ENCODE data around the gene SLC51B. TPM values are rescaled to one million over a fixed set of nuclear protein-coding genes. Genes with fewer than 3 reads are reported as not detected.

Gene SLC51B
- total RNA-seq, 1 donor from 2014 or later = not detected

DNA sequence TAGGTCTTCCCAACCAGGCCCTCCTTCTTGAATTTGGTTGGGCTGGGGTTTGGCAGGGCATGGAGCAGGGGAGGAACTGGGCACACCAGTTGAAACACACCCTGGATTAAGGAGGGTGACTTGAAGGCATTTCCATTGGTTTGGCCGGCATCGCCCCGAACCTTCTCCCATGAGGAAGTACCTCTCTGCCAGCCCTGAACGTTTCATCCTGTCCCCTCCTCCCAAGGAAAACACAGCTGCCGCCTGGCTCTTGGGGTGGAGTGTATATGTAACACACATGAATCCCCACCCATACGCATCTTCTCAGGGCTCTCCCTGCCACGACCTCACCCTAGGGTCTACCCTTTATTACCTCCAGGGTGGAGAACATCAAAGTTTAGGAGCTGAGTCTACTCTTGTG, 55.3 kb downstream of the SLC51B start:
- H3K27me3 Mint-ChIP-seq (ENCODE audit: unreplicated experiment) = no peaks in the 10 kb centered on the region
- DNase-seq (ENCODE audit: extremely low spot score, unreplicated experiment) = no peak
- TF ChIP-seq, protein P1, sequence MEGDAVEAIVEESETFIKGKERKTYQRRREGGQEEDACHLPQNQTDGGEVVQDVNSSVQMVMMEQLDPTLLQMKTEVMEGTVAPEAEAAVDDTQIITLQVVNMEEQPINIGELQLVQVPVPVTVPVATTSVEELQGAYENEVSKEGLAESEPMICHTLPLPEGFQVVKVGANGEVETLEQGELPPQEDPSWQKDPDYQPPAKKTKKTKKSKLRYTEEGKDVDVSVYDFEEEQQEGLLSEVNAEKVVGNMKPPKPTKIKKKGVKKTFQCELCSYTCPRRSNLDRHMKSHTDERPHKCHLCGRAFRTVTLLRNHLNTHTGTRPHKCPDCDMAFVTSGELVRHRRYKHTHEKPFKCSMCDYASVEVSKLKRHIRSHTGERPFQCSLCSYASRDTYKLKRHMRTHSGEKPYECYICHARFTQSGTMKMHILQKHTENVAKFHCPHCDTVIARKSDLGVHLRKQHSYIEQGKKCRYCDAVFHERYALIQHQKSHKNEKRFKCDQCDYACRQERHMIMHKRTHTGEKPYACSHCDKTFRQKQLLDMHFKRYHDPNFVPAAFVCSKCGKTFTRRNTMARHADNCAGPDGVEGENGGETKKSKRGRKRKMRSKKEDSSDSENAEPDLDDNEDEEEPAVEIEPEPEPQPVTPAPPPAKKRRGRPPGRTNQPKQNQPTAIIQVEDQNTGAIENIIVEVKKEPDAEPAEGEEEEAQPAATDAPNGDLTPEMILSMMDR (IDR thresholded peaks at IDR 0.05) = no peak
- H3K9me3 Mint-ChIP-seq (ENCODE audit: unreplicated experiment) = no peaks in the 10 kb centered on the region
- peaks cover 21% of the 10 kb centered on the region for H3K4me1 Mint-ChIP-seq (ENCODE audit: unreplicated experiment)
- H3K4me3 Mint-ChIP-seq (ENCODE audit: unreplicated experiment) = no peak overlapping the region
- no peak overlapping the region for H3K27ac Mint-ChIP-seq (ENCODE audit: unreplicated experiment)
- H3K36me3 Mint-ChIP-seq (ENCODE audit: unreplicated experiment) = peaks cover 42% of the 10 kb centered on the region

DNA sequence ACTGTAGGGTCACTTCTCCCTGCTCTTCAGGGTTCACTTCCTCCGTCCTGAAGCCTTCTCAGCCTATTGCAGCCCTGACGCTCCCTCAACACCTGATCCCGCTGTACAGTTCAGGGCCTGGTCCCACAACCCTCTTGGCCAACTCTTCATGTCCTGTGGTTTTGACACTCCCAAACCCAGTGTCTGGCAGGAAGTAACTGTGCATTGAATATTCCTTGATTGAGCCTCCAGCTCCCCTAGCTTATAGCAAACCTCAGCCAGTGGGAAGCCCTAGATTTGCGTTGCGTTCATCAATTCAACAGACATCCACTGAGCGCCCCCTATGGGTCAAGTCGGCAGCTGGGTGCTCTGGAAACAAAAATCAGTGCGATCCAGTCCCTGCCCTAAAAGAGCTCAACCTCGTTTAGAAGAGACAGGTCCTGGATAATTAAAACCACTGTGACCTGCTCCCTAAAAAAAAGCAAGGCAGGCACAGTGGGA, 56.3 kb downstream of the SLC51B start:
- Mint-ChIP-seq H3K27me3 (ENCODE audit: unreplicated experiment) (no peaks in the 10 kb centered on the region), H3K9me3 (ENCODE audit: unreplicated experiment) (no peaks in the 10 kb centered on the region), H3K36me3 (ENCODE audit: unreplicated experiment) (peaks cover 49% of the 10 kb centered on the region), H3K27ac (ENCODE audit: unreplicated experiment) (no peak overlapping the region), H3K4me3 (ENCODE audit: unreplicated experiment) (no peak overlapping the region), H3K4me1 (ENCODE audit: unreplicated experiment) (peaks cover 12% of the 10 kb centered on the region)
- no peak for DNase-seq (ENCODE audit: extremely low spot score, unreplicated experiment)
- TF ChIP-seq, protein P1 (IDR thresholded peaks at IDR 0.05) = peak; percentile 75

DNA sequence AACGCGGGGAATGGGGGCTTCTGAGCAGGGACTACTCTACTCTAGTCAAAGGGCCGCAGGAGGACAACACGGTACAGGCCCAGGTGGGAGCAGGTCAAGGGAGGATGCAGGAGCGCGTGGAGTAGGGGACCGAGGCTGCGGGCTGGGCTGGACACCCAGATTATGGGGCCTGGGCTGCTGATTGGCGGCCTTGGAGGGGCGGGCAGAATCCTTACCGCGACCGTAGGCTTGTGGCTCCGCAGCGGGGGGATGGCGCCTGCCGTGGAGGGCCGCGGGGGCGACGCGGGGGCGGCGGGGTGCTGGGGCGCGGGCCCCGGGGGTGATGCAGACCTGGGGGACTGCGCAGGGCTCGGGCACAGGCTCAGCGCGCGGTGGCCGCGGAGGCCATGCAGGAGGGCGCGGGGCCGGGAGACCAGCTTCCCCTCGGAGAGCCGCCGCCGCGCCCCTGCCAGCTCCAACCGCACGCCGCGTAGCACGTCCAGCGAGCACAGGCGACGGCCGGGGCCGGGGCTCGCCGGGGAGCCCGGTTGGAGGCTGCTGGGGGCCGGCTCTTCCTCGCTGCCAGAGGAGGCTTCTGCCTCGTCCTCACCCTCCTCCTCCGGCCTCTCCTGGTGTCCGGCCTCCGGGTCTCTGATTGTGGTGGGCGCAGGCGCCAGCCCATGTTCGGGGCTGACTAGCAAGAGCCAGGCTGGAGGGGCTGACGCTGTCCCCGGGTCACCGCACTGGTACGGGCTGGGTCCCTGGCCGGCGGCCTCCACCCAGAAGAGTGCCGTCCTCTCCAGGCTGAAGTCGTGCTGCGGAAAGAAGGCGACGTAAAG, 56.9 kb downstream of the SLC51B start:
- H3K9me3 Mint-ChIP-seq (ENCODE audit: unreplicated experiment) = no peaks in the 10 kb centered on the region
- no peaks in the 10 kb centered on the region for H3K27me3 Mint-ChIP-seq (ENCODE audit: unreplicated experiment)
- TF ChIP-seq, protein P1 (IDR thresholded peaks at IDR 0.05) = no peak
- H3K4me1 Mint-ChIP-seq (ENCODE audit: unreplicated experiment) = peaks cover 6% of the 10 kb centered on the region
- H3K4me3 Mint-ChIP-seq (ENCODE audit: unreplicated experiment) = no peak overlapping the region
- H3K27ac Mint-ChIP-seq (ENCODE audit: unreplicated experiment) = no peak overlapping the region
- DNase-seq (ENCODE audit: extremely low spot score, unreplicated experiment) = no peak
- H3K36me3 Mint-ChIP-seq (ENCODE audit: unreplicated experiment) = peaks cover 48% of the 10 kb centered on the region

DNA sequence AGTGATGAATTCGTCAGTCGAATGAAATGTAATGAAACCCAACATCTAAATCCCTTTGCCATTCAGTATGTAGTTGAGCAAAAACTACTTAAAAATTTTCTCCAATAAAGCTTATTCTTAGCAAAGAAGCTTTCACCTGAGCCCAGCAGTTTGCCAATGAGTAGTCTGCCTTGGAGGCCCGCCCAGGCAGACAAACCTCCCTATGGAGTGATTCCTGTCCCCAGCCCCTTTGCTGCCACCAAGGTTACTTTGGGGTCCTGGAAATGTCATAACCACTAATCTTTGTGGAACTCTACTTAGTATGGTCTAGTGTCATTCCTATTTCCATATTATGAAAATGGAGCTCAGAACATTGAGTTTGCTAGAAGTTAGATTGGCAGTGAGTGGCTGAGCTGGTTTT, 57.7 kb downstream of the SLC51B start:
- peaks cover 43% of the 10 kb centered on the region for H3K36me3 Mint-ChIP-seq (ENCODE audit: unreplicated experiment)
- TF ChIP-seq, protein P1 (IDR thresholded peaks at IDR 0.05) = no peak
- peaks cover 2% of the 10 kb centered on the region for H3K4me1 Mint-ChIP-seq (ENCODE audit: unreplicated experiment)
- H3K9me3 Mint-ChIP-seq (ENCODE audit: unreplicated experiment) = no peaks in the 10 kb centered on the region
- DNase-seq (ENCODE audit: extremely low spot score, unreplicated experiment) = no peak
- H3K4me3 Mint-ChIP-seq (ENCODE audit: unreplicated experiment) = no peak overlapping the region
- no peak overlapping the region for H3K27ac Mint-ChIP-seq (ENCODE audit: unreplicated experiment)
- H3K27me3 Mint-ChIP-seq (ENCODE audit: unreplicated experiment) = no peaks in the 10 kb centered on the region

Other genes starting within 250 kb of the SLC51B start
- 4.2 and 4.8 TPM in 2 replicates for gene PIF1, start 219.7 kb upstream of the SLC51B start, total RNA-seq
- gene PLEKHO2, start 203.5 kb upstream of the SLC51B start, total RNA-seq = 24.5 and 24.7 TPM in 2 replicates
- gene ANKDD1A, start 133.5 kb upstream of the SLC51B start, total RNA-seq = 4.6 and 5.7 TPM in 2 replicates
- gene SPG21, start 55.5 kb upstream of the SLC51B start, total RNA-seq = 116 and 120 TPM in 2 replicates
- gene MTFMT, start 15.7 kb upstream of the SLC51B start, total RNA-seq = 16.3 and 16.9 TPM in 2 replicates
- gene RASL12, start 22.6 kb downstream of the SLC51B start, total RNA-seq = 0.73 and 0.78 TPM in 2 replicates
- not detected in 2 replicates for gene KBTBD13, start 31.4 kb downstream of the SLC51B start, total RNA-seq
- 5.1 and 5.4 TPM in 2 replicates for gene UBAP1L, start 69.8 kb downstream of the SLC51B start, total RNA-seq
- gene PDCD7, start 88.4 kb downstream of the SLC51B start, total RNA-seq = 22.3 and 27.1 TPM in 2 replicates
- 62.8 and 64.0 TPM in 2 replicates for gene CLPX, start 140.0 kb downstream of the SLC51B start, total RNA-seq
- 0.19 TPM in 1 of 2 replicates, not detected in the other for gene CILP, start 166.1 kb downstream of the SLC51B start, total RNA-seq
- gene PARP16, start 241.5 kb downstream of the SLC51B start, total RNA-seq = 9.4 and 9.5 TPM in 2 replicates

All from osteocyte (in vitro differentiated cells).